ENCODE measurements around the gene PRPF6.
A peak's percentile ranks its signal among the peaks of the same experiment; 100 is the strongest.
"Not testable (repeated sequence)": the region's sequence is repeated elsewhere in the genome, so short reads cannot be mapped to it uniquely, and the experiment has no call there.

PRPF6 gene

GRCh38 chr20:63960654-63961621 lies 20.0 kb upstream of the PRPF6 start:
- DNase-seq; H3K4me1 Mint-ChIP-seq (ENCODE audit: low read depth in 2 of 2); H3K4me3 Mint-ChIP-seq; H3K27me3 Mint-ChIP-seq; H3K9me3 Mint-ChIP-seq; ATAC-seq (replicated peaks); H3K36me3 Mint-ChIP-seq (ENCODE audit: insufficient read depth): not testable (repeated sequence)
- peak overlapping the region in 1 of 2 donors; percentile 41 for H3K27ac Mint-ChIP-seq

GRCh38 chr20:63961664-63962425 lies 19.1 kb upstream of the PRPF6 start:
- Mint-ChIP-seq H3K9me3 (no peaks in the 10 kb centered on the region), H3K27ac (peak overlapping the region in 1 of 2 donors; percentile 41), H3K27me3 (no peaks in the 10 kb centered on the region), H3K36me3 (ENCODE audit: insufficient read depth) (peaks cover 2% of the 10 kb centered on the region), H3K4me1 (ENCODE audit: low read depth in 2 of 2) (peaks cover 5 to 6% of the 10 kb centered on the region in 2 donors), H3K4me3 (no peak overlapping the region)
- ATAC-seq (replicated peaks) (no peak), DNase-seq (no peak)

DNA sequence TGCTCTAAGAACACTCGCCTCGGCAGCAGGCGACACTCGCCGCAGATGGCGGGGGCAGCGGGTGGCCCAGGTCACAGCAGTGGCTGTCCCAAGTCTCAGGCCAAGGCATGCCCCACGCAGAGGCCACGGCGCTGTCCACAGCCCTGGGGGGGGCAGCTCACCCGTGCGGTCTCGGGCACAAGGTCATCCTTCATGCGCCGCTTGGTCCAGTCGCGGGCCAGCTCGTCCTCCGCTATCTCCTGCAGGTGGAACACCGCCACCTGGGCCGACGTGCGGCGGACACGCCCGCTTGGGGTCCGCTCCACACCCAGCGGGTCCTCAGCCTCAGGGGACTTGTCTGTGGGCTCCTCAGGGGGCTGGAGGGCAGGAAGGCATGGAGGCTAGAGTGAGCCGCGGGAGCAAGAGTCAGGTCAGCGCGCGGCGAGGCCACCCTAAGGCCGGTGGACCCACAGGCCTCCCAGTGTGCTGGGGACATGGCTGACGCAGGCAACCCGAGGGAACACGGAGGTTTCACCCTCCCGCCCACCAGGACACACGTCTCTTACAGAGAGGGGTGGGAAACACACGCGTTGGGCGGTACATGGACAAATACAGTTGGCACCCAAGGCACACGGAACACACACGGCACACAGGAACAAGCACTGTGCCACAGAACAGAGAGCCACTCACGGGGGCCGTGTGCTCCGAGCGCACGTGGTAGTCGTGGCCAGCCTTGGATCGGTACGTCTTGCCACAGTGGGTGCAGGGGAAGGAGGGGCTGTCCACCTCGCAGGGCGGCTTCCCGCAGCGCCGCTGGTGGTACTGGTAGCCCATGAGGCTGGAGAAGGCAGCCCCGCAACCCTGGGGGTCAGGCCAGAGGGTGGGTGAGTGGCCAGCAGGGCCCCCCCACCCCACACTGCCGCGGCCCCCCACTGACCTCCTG lies 18.2 kb upstream of the PRPF6 start:
- no peak overlapping the region for H3K4me3 Mint-ChIP-seq
- no peaks in the 10 kb centered on the region for H3K27me3 Mint-ChIP-seq
- no peak for ATAC-seq (replicated peaks)
- no peak overlapping the region for H3K27ac Mint-ChIP-seq
- peaks cover 2% of the 10 kb centered on the region for H3K36me3 Mint-ChIP-seq (ENCODE audit: insufficient read depth)
- H3K9me3 Mint-ChIP-seq: no peaks in the 10 kb centered on the region
- peaks cover 0 to 2% of the 10 kb centered on the region in 2 donors for H3K4me1 Mint-ChIP-seq (ENCODE audit: low read depth in 2 of 2)
- no peak for DNase-seq

- no peak for ATAC-seq (replicated peaks)
- no peaks in the 10 kb centered on the region for H3K9me3 Mint-ChIP-seq
- no peak overlapping the region for H3K27ac Mint-ChIP-seq
- peaks cover 2% of the 10 kb centered on the region for H3K36me3 Mint-ChIP-seq (ENCODE audit: insufficient read depth)
- H3K27me3 Mint-ChIP-seq: no peaks in the 10 kb centered on the region
- H3K4me3 Mint-ChIP-seq: no peak overlapping the region
- DNase-seq: no peak
- peaks cover 0 to under 1% of the 10 kb centered on the region in 2 donors for H3K4me1 Mint-ChIP-seq (ENCODE audit: low read depth in 2 of 2)
Observed at GRCh38 chr20:63963348-63963741, 17.6 kb upstream of the PRPF6 start.

DNA sequence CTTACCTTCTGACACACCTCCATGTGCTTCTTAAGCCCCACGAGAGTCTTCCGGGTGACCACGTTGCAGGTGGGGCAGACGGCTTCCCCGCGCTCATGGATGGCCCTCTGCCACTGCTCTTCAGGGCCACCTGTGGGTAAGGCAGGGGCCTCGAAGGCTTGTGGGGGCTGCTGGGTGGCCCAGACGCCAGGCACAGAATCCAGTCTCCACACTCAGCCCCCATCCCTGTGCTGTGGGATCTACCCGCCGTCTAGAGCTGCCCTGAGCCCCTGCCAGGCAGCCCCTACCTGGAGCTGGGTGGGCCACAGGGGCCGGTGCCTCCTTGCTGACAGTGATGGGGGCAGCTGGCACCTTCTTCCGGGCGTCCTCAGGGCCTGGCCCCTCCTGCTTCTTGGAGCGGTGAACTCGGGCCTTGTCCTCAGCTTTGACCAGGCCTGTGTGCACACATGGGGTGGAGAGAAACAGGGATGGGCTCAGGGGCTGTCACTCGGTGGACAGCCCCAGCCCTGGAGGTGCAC lies 17.1 kb upstream of the PRPF6 start:
- peaks cover 3 to 6% of the 10 kb centered on the region in 2 donors for H3K4me1 Mint-ChIP-seq (ENCODE audit: low read depth in 2 of 2)
- H3K36me3 Mint-ChIP-seq (ENCODE audit: insufficient read depth): peaks cover 2% of the 10 kb centered on the region
- no peak overlapping the region for H3K4me3 Mint-ChIP-seq

DNA sequence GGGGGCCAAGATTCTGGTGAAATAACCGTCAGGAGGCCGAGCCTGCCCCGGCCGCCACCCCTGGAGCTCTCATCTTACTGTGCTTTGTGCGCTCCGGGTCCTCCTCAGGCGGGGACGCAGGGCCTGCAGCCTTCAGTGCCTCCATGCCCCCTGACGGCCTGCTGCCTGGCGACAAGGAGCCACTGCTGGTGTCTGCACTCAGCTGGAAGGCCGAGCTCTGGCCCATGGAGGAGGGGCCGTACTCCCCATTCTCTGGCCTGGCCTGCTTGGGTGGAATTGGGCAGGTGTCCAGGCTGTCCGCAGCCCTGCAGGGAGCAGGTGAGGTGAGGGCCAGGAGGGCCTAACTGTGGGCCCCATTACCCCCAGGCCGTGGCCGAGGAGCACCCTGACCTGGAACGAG lies 16.5 kb upstream of the PRPF6 start:
- H3K4me1 Mint-ChIP-seq (ENCODE audit: low read depth in 2 of 2): peaks cover 5 to 8% of the 10 kb centered on the region in 2 donors
- no peaks in the 10 kb centered on the region for H3K27me3 Mint-ChIP-seq
- H3K27ac Mint-ChIP-seq: no peak overlapping the region

More for the DNA sequence above, 17.1 kb upstream of the PRPF6 start:
- DNase-seq: no peak
- no peak overlapping the region for H3K27ac Mint-ChIP-seq
- H3K27me3 Mint-ChIP-seq: no peaks in the 10 kb centered on the region
- H3K9me3 Mint-ChIP-seq: no peaks in the 10 kb centered on the region
- no peak for ATAC-seq (replicated peaks)

DNA sequence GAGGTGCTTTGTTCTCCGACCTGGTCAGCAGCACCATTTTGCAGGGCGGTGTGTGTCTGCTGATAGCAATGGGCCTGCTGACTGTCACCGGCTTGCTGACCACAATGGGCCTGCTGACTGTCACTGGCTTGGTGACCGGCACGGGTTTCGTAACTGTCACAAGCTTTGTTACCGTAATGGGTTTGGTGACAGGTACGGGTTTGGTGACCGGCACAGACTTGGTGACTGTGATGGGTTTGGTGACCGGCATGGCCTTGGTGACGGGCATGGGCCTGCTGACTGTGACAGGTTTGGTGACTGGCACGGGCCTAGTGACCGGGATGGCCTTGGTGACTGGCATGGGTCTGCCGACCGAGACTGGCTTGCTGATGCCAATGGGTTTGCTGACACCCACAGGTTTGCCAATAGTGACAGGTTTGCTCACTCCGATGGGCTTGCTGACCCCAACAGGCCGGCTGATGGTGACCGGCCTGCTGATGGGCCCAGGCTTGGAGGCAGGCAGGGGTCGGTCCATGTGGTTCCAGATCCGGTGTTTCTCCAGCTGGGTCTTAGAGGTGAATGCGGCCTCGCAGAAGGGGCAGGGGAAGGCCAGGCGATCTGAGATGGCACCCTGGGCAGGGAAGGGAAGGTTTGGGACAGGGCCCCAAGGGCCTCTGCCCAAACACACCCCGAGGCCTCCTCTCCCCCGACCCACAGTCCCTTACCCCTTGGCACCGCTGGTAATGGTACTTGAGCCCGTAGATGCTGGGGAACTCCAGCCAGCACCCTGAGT lies 14.6 kb upstream of the PRPF6 start:
- H3K4me3 Mint-ChIP-seq: no peak overlapping the region
- peak overlapping the region in 1 of 2 donors; percentile 81 for H3K27ac Mint-ChIP-seq

More for the DNA sequence above, 16.5 kb upstream of the PRPF6 start:
- Mint-ChIP-seq H3K36me3 (ENCODE audit: insufficient read depth) (peaks cover 2% of the 10 kb centered on the region), H3K4me3 (no peak overlapping the region), H3K9me3 (no peaks in the 10 kb centered on the region)
- DNase-seq (no peak), ATAC-seq (replicated peaks) (no peak)

GRCh38 chr20:63966944-63967322 lies 14.0 kb upstream of the PRPF6 start:
- DNase-seq: no peak
- H3K27ac Mint-ChIP-seq: no peak overlapping the region
- H3K4me3 Mint-ChIP-seq: no peak overlapping the region
- no peaks in the 10 kb centered on the region for H3K27me3 Mint-ChIP-seq
- no peak for ATAC-seq (replicated peaks)
- no peaks in the 10 kb centered on the region for H3K9me3 Mint-ChIP-seq
- peaks cover 8 to 10% of the 10 kb centered on the region in 2 donors for H3K4me1 Mint-ChIP-seq (ENCODE audit: low read depth in 2 of 2)
- peaks cover 6% of the 10 kb centered on the region for H3K36me3 Mint-ChIP-seq (ENCODE audit: insufficient read depth)

More for the DNA sequence above, 14.6 kb upstream of the PRPF6 start:
- Mint-ChIP-seq H3K9me3 (no peaks in the 10 kb centered on the region), H3K27me3 (no peaks in the 10 kb centered on the region), H3K4me1 (ENCODE audit: low read depth in 2 of 2) (peaks cover 8 to 10% of the 10 kb centered on the region in 2 donors), H3K36me3 (ENCODE audit: insufficient read depth) (peaks cover 6% of the 10 kb centered on the region)
- no peak for DNase-seq
- ATAC-seq (replicated peaks): no peak

- H3K4me3 Mint-ChIP-seq: peak overlapping the region; percentile 88 to 90
- H3K27me3 Mint-ChIP-seq: no peaks in the 10 kb centered on the region
- no peak for ATAC-seq (replicated peaks)
- H3K9me3 Mint-ChIP-seq: no peaks in the 10 kb centered on the region
- H3K4me1 Mint-ChIP-seq (ENCODE audit: low read depth in 2 of 2): peaks cover 8 to 10% of the 10 kb centered on the region in 2 donors
- H3K36me3 Mint-ChIP-seq (ENCODE audit: insufficient read depth): peaks cover 6% of the 10 kb centered on the region
- no peak for DNase-seq
- H3K27ac Mint-ChIP-seq: no peak overlapping the region
Observed at GRCh38 chr20:63967330-63968135, 13.4 kb upstream of the PRPF6 start.

- H3K4me1 Mint-ChIP-seq (ENCODE audit: low read depth in 2 of 2): peaks cover 8 to 10% of the 10 kb centered on the region in 2 donors
- no peaks in the 10 kb centered on the region for H3K27me3 Mint-ChIP-seq
- peaks cover 6% of the 10 kb centered on the region for H3K36me3 Mint-ChIP-seq (ENCODE audit: insufficient read depth)
- DNase-seq (no peak), ATAC-seq (replicated peaks) (no peak)
- H3K27ac Mint-ChIP-seq: peak overlapping the region; percentile 77 to 92
- H3K4me3 Mint-ChIP-seq: peak overlapping the region; percentile 88 to 90
- no peaks in the 10 kb centered on the region for H3K9me3 Mint-ChIP-seq
Observed at GRCh38 chr20:63968136-63968927, 12.6 kb upstream of the PRPF6 start.
